Activated T-cell treated with anti-CD3 and anti-CD28 coated beads, Interleukin-2, amount 50 U/mL, for 1 hour (primary cell): ENCODE data around the gene FTO.

ENCODE experiments used
- DNase-seq: peaks from one replicate; pipeline ENCODE4 v3.0.0-alpha.2; 2020

The FTO gene

GRCh38 chr16:53787423-53787822 lies 83.5 kb downstream of the FTO start:
- DNase-seq = no peak

- no peak for DNase-seq
Observed at GRCh38 chr16:53789137-53789536, 85.2 kb downstream of the FTO start.

GRCh38 chr16:53792161-53792951 lies 88.4 kb downstream of the FTO start:
- no peak for DNase-seq

GRCh38 chr16:53803451-53803850 lies 99.5 kb downstream of the FTO start:
- no peak for DNase-seq

GRCh38 chr16:53803998-53804397 lies 100.0 kb downstream of the FTO start:
- DNase-seq = no peak

- DNase-seq = no peak
Observed at GRCh38 chr16:53804467-53804866, 100.5 kb downstream of the FTO start.

GRCh38 chr16:53805113-53805512 lies 101.2 kb downstream of the FTO start:
- no peak for DNase-seq

GRCh38 chr16:53805752-53806151 lies 101.8 kb downstream of the FTO start:
- DNase-seq = no peak

- no peak for DNase-seq
Observed at GRCh38 chr16:53809088-53809932, 105.4 kb downstream of the FTO start.

- no peak for DNase-seq
Observed at GRCh38 chr16:53812914-53813313, 109.0 kb downstream of the FTO start.

- DNase-seq = no peak
Observed at GRCh38 chr16:53814801-53815200, 110.8 kb downstream of the FTO start.

- no peak for DNase-seq
Observed at GRCh38 chr16:53816211-53816836, 112.4 kb downstream of the FTO start.

- DNase-seq = no peak
Observed at GRCh38 chr16:53817117-53817755, 113.3 kb downstream of the FTO start.

GRCh38 chr16:53817812-53818550 lies 114.0 kb downstream of the FTO start:
- no peak for DNase-seq

GRCh38 chr16:53821487-53821886 lies 117.5 kb downstream of the FTO start:
- no peak for DNase-seq

- no peak for DNase-seq
Observed at GRCh38 chr16:53821957-53822625, 118.1 kb downstream of the FTO start.

GRCh38 chr16:53822936-53823529 lies 119.1 kb downstream of the FTO start:
- no peak for DNase-seq

- no peak for DNase-seq
Observed at GRCh38 chr16:53826658-53827057, 122.7 kb downstream of the FTO start.

- no peak for DNase-seq
Observed at GRCh38 chr16:53827741-53828140, 123.8 kb downstream of the FTO start.

GRCh38 chr16:53829186-53829747 lies 125.3 kb downstream of the FTO start:
- DNase-seq = no peak

GRCh38 chr16:53832896-53833544 lies 129.1 kb downstream of the FTO start:
- DNase-seq = no peak
